Daoy (cell line): ENCODE results near the gene ZGLP1. TPM values are rescaled to one million over a fixed set of nuclear protein-coding genes. Genes with fewer than 3 reads are reported as not detected.

Experiments
- total RNA-seq: library from RNA; depleted of rRNA; stranded (reverse); fragments of >200 nt; shearing (Covaris generic); gene quantifications from 2 replicates; pipeline ENCODE4 v1.2.3, GENCODE V29; 2014; rRNA removed

Gene ZGLP1
- total RNA-seq, 1 experiment from 2014 or later: 2.2 TPM

Other genes starting within 250 kb of the ZGLP1 start
- 11.1 and 11.4 TPM in 2 replicates for gene SHFL, start 223.5 kb downstream of the ZGLP1 start, total RNA-seq
- gene ANGPTL6, start 207.1 kb downstream of the ZGLP1 start, total RNA-seq: 0.69 TPM in 1 of 2 replicates, not detected in the other
- gene PPAN, start 203.5 kb downstream of the ZGLP1 start, total RNA-seq: 55.3 and 68.6 TPM in 2 replicates
- gene P2RY11, start 198.1 kb downstream of the ZGLP1 start, total RNA-seq: 3.4 and 3.6 TPM in 2 replicates
- gene EIF3G, start 189.9 kb downstream of the ZGLP1 start, total RNA-seq: 376 and 400 TPM in 2 replicates
- gene DNMT1, start 114.9 kb downstream of the ZGLP1 start, total RNA-seq: 126 and 140 TPM in 2 replicates
- gene S1PR2, start 78.5 kb downstream of the ZGLP1 start, total RNA-seq: 3.5 and 3.7 TPM in 2 replicates
- 107 and 125 TPM in 2 replicates for gene MRPL4, start 57.6 kb downstream of the ZGLP1 start, total RNA-seq
- gene ICAM1, start 38.7 kb downstream of the ZGLP1 start, total RNA-seq: 85.8 and 86.7 TPM in 2 replicates
- gene ICAM4, start 22.9 kb downstream of the ZGLP1 start, total RNA-seq: 0.63 TPM in 1 of 2 replicates, not detected in the other
- 0.54 and 2.2 TPM in 2 replicates for gene ICAM5, start 19.9 kb downstream of the ZGLP1 start, total RNA-seq
- 45.0 and 65.6 TPM in 2 replicates for gene FDX2, start 6.2 kb upstream of the ZGLP1 start, total RNA-seq
- gene RAVER1, start 23.7 kb upstream of the ZGLP1 start, total RNA-seq: 14.4 and 26.2 TPM in 2 replicates
- gene ICAM3, start 29.8 kb upstream of the ZGLP1 start, total RNA-seq: 1.4 and 5.4 TPM in 2 replicates
- 39.2 and 46.6 TPM in 2 replicates for gene TYK2, start 70.8 kb upstream of the ZGLP1 start, total RNA-seq
- 361 and 401 TPM in 2 replicates for gene CDC37, start 93.7 kb upstream of the ZGLP1 start, total RNA-seq
- 0.69 and 2.3 TPM in 2 replicates for gene PDE4A, start 110.7 kb upstream of the ZGLP1 start, total RNA-seq
- 92.3 and 99.8 TPM in 2 replicates for gene KEAP1, start 193.5 kb upstream of the ZGLP1 start, total RNA-seq
- gene S1PR5, start 207.6 kb upstream of the ZGLP1 start, total RNA-seq: 0.24 and 2.2 TPM in 2 replicates
- gene ATG4D, start 234.1 kb upstream of the ZGLP1 start, total RNA-seq: 18.1 and 51.4 TPM in 2 replicates